IMR-90 (cell line): ENCODE results near the gene ALK. TPM values are rescaled to one million over a fixed set of nuclear protein-coding genes. Genes with fewer than 3 reads are reported as not detected.
A peak's percentile ranks its signal among the peaks of the same experiment; 100 is the strongest.

Experiments
- ATAC-seq: fragments of 200-7000 bp; cut with Tn5 transposase; 2 replicates; pipeline ENCODE4 v1.9.1; 2020; ENCODE audit warnings: low read depth, mild to moderate bottlenecking, moderate library complexity
- BruUV-seq: library from RNA; stranded (reverse); fragments of 400-500 nt; replicated peaks from 2 replicates; lab custom pipeline; 2021; lab: Mats Ljungman, UMichigan
- CTCF ChIA-PET: fragments of 300-600 bp; formaldehyde crosslinking; extraction: SDS; loops from one replicate; lab custom pipeline; 2021; ENCODE audit warnings: antibody characterized with exemption; lab: Yijun Ruan, JAX
- POLR2A ChIA-PET: fragments of 300-600 bp; sonication (Branson Sonifier 250); formaldehyde crosslinking; loops from one replicate; lab custom pipeline; 2022; ENCODE audit warnings: antibody characterized with exemption; ENCODE audit not compliant: unreplicated experiment; lab: Charles Lee
- DNase-seq: peaks from one replicate; pipeline ENCODE4 v3.0.0; 2013
- H2AFZ ChIP-seq: replicated peaks from 2 replicates; pipeline ENCODE3; 2013; ENCODE audit warnings: low read length, mild to moderate bottlenecking; ENCODE audit not compliant: poor library complexity
- H2AK5ac ChIP-seq: 2 replicates; pipeline ENCODE4 v1.6.1; 2013; ENCODE audit warnings: low read depth, low read length, inconsistent platforms
- H2AK9ac ChIP-seq: replicated peaks from 2 replicates; pipeline ENCODE3; 2013; ENCODE audit warnings: mild to moderate bottlenecking, low read depth, low read length, moderate library complexity; ENCODE audit not compliant: poor library complexity
- H2BK120ac ChIP-seq: 2 replicates; pipeline ENCODE4 v1.6.1; 2013; ENCODE audit warnings: low read depth, low read length, inconsistent platforms
- H2BK15ac ChIP-seq: 3 replicates; pipeline ENCODE4 v1.6.1; 2013; ENCODE audit warnings: low read depth, low read length, inconsistent platforms
- H2BK20ac ChIP-seq: 2 replicates; pipeline ENCODE4 v1.6.1; 2013; ENCODE audit warnings: low read depth, mild to moderate bottlenecking, inconsistent platforms, low read length, moderate library complexity
- H2BK5ac ChIP-seq: 2 replicates; pipeline ENCODE4 v1.6.1; 2013; ENCODE audit warnings: mild to moderate bottlenecking, low read depth, low read length, inconsistent platforms; ENCODE audit not compliant: poor library complexity, severe bottlenecking
- H3K14ac ChIP-seq: replicated peaks from 2 replicates; pipeline ENCODE4 v1.6.1; 2013; ENCODE audit warnings: low read depth, low read length, inconsistent platforms
- H3K18ac ChIP-seq: 2 replicates; pipeline ENCODE4 v1.6.1; 2013; ENCODE audit warnings: low read depth, low read length, control low read depth
- H3K23ac ChIP-seq: 2 replicates; pipeline ENCODE4 v1.6.1; 2013; ENCODE audit warnings: low read depth, low read length, inconsistent platforms
- H3K27ac ChIP-seq: 2 replicates; pipeline ENCODE4 v1.5.1; 2013; ENCODE audit warnings: mild to moderate bottlenecking, control low read depth, low read length; ENCODE audit not compliant: insufficient read depth
- H3K27me3 ChIP-seq: 2 replicates; pipeline ENCODE4 v1.6.1; 2013; ENCODE audit warnings: low read length; ENCODE audit not compliant: control insufficient read depth, insufficient read depth
- H3K36me3 ChIP-seq: 2 replicates; pipeline ENCODE4 v1.6.1; 2013; ENCODE audit warnings: low read length, mixed read lengths; ENCODE audit not compliant: control insufficient read depth, insufficient read depth
- H3K4ac ChIP-seq: 2 replicates; pipeline ENCODE4 v1.6.1; 2013; ENCODE audit warnings: low read depth, low read length, inconsistent platforms
- H3K4me1 ChIP-seq: 2 replicates; pipeline ENCODE4 v1.6.1; 2013; ENCODE audit warnings: low read length, mixed read lengths; ENCODE audit not compliant: control insufficient read depth, insufficient read depth
- H3K4me2 ChIP-seq: 2 replicates; pipeline ENCODE4 v1.6.1; 2013; ENCODE audit warnings: low read depth, mild to moderate bottlenecking, control low read depth, low read length, moderate library complexity
- H3K4me3 ChIP-seq: 2 replicates; pipeline ENCODE4 v1.5.1; 2013; ENCODE audit warnings: low read depth, mild to moderate bottlenecking, control low read depth, low read length, moderate library complexity; ENCODE audit not compliant: insufficient read depth
- H3K56ac ChIP-seq: 2 replicates; pipeline ENCODE4 v1.6.1; 2013; ENCODE audit warnings: low read length, inconsistent platforms; ENCODE audit not compliant: insufficient read depth; ENCODE audit errors: extremely low read depth
- H3K79me1 ChIP-seq, 2 experiments: 2 replicates each; pipeline ENCODE4 v1.6.1; 2013; ENCODE audit warnings: low read length in 2 of 2, inconsistent platforms in 1 of 2, low read depth in 1 of 2
- H3K9ac ChIP-seq: 2 replicates; pipeline ENCODE4 v1.6.1; 2013; ENCODE audit warnings: low read depth, low read length, control low read depth
- H3K9me1 ChIP-seq: 2 replicates; pipeline ENCODE4 v1.6.1; 2013; ENCODE audit warnings: low read length, inconsistent platforms; ENCODE audit not compliant: insufficient read depth
- H3K9me3 ChIP-seq: 2 replicates; pipeline ENCODE4 v1.6.1; 2013; ENCODE audit warnings: low read length; ENCODE audit not compliant: control insufficient read depth, insufficient read depth
- H4K20me1 ChIP-seq: 2 replicates; pipeline ENCODE4 v1.6.1; 2013; ENCODE audit warnings: low read length, inconsistent platforms; ENCODE audit not compliant: insufficient read depth
- H4K5ac ChIP-seq: 2 replicates; pipeline ENCODE4 v1.6.1; 2013; ENCODE audit warnings: mild to moderate bottlenecking, low read depth, low read length, control low read depth
- H4K8ac ChIP-seq, 2 experiments: 2 replicates each; pipeline ENCODE4 v1.6.1; 2013; ENCODE audit warnings: low read depth in 2 of 2, low read length in 2 of 2, control low read depth in 1 of 2, inconsistent platforms in 1 of 2
- H4K91ac ChIP-seq: 2 replicates; pipeline ENCODE4 v1.6.1; 2013; ENCODE audit warnings: low read depth, low read length, inconsistent platforms; ENCODE audit not compliant: insufficient read depth
- MAZ ChIP-seq: IDR thresholded peaks from 2 replicates; pipeline ENCODE4 v1.6.1; 2012; ENCODE audit warnings: low read depth, mild to moderate bottlenecking, low read length, improper control_type of control experiment, moderate library complexity, borderline replicate concordance
- WGBS, 2 experiments: methylation state at CpG; one replicate each; pipeline versions ENCODE4 v1.1.5 to v1.1.7; 2013; ENCODE audit warnings: missing lambda C conversion rate in 2 of 2; ENCODE audit not compliant: insufficient read length in 1 of 2; ENCODE audit errors: extremely low coverage in 2 of 2; 5-methylcytosine and 5-hydroxymethylcytosine counted together
- dilution Hi-C: fragments of 300-500 bp; cut with HindIII; formaldehyde crosslinking; loops from one replicate; pipeline ENCODE4 v1.14.3; 2018; ENCODE audit warnings: low sequenced_read_pairs; ENCODE audit not compliant: unreplicated experiment
- in situ Hi-C: fragments of 300-500 bp; cut with MboI; formaldehyde crosslinking; loops from 3 replicates; pipeline ENCODE4 v1.14.3; 2019; ENCODE audit warnings: low sequenced_read_pairs, inconsistent platforms, mixed read lengths
- intact Hi-C: fragments of 100-400 bp; cut with micrococcal nuclease; formaldehyde crosslinking; loops from 2 replicates; pipeline ENCODE4 v1.10.0; 2022
- polyA plus RNA-seq, 3 experiments: library from polyadenylated mRNA; depleted of rRNA; stranded (reverse); fragments of >200 nt; gene quantifications; 2 replicates each; pipeline ENCODE4 v1.2.3, GENCODE V29; 2012; ENCODE audit warnings: low replicate concordance in 1 of 3
- total RNA-seq: library from RNA; depleted of rRNA; stranded (reverse); fragments of >200 nt; gene quantifications from 2 replicates; pipeline ENCODE4 v1.2.3, GENCODE V29; 2012

Gene ALK
- total and polyA plus RNA-seq, 2 of the 4 experiments (the other 2 are of a cell fraction), result not detected

GRCh38 chr2:29281086-29281915 is 640.1 kb downstream of the ALK start:
- peak; percentile 37 for ATAC-seq
- CTCF ChIA-PET, result no interaction called here

More at GRCh38 chr2:29281086-29281915, 640.1 kb downstream of the ALK start:
- no peaks in the 10 kb centered on the region for H3K36me3 ChIP-seq
- H4K8ac ChIP-seq, result no peak overlapping the region
- no peak overlapping the region for H3K56ac ChIP-seq
- in situ Hi-C loops (no loop called here), intact Hi-C loops (no loop called here), dilution Hi-C loops (no loop called here)
- no peaks in the 10 kb centered on the region for H3K4me1 ChIP-seq
- no peak overlapping the region for H2AFZ ChIP-seq
- no peak overlapping the region for H2BK15ac ChIP-seq
- H3K18ac ChIP-seq, result no peak overlapping the region
- H4K91ac ChIP-seq, result no peak overlapping the region
- no peak for TF ChIP-seq MAZ
- no peak overlapping the region for H3K14ac ChIP-seq
- no TSS peak for BruUV-seq
- no peak overlapping the region for H3K4ac ChIP-seq
- no peak overlapping the region for H3K27ac ChIP-seq
- no peak overlapping the region for H3K4me3 ChIP-seq
- H3K9me1 ChIP-seq, result no peaks in the 10 kb centered on the region
- no peak overlapping the region for H2BK5ac ChIP-seq
- no peak overlapping the region for H2BK120ac ChIP-seq
- DNase-seq, result peak; percentile 1
- WGBS, 2 experiments, result 12% methylated on average over 6 of the region's 15 CpGs; no CpG with 5 or more reads in 1 of the 2 experiments
- no peak overlapping the region for H3K4me2 ChIP-seq
- no peaks in the 10 kb centered on the region for H3K9me3 ChIP-seq
- H4K20me1 ChIP-seq, result no peaks in the 10 kb centered on the region
- POLR2A ChIA-PET, result no interaction called here
- no peak overlapping the region for H4K5ac ChIP-seq
- H3K27me3 ChIP-seq, result peaks cover 14% of the 10 kb centered on the region
- H2AK5ac ChIP-seq, result no peak overlapping the region
- no peak overlapping the region for H2BK20ac ChIP-seq
- no peaks in the 10 kb centered on the region for H3K79me1 ChIP-seq
- no peak overlapping the region for H3K9ac ChIP-seq
- H2AK9ac ChIP-seq, result no peak overlapping the region
- H3K23ac ChIP-seq, result no peak overlapping the region
